GM13976 (cell line): ENCODE data around the gene FLNA.

Source experiments
- DNase-seq: peaks from one replicate; pipeline ENCODE4 v3.0.0; 2012; ENCODE audit warnings: low spot score
- CTCF ChIP-seq: IDR thresholded peaks from 2 replicates; pipeline ENCODE4 v1.5.1; 2012; ENCODE audit warnings: borderline replicate concordance, mild to moderate bottlenecking; ENCODE audit not compliant: insufficient read depth; ENCODE audit errors: extremely low read depth, missing control alignments, control extremely low read depth
- in situ Hi-C: fragments of 300-500 bp; cut with MboI; formaldehyde crosslinking; loops from one replicate; pipeline ENCODE4 v1.12.0; 2022; ENCODE audit warnings: low sequenced_read_pairs, mixed read lengths, inconsistent platforms; ENCODE audit not compliant: unreplicated experiment

FLNA gene

DNA sequence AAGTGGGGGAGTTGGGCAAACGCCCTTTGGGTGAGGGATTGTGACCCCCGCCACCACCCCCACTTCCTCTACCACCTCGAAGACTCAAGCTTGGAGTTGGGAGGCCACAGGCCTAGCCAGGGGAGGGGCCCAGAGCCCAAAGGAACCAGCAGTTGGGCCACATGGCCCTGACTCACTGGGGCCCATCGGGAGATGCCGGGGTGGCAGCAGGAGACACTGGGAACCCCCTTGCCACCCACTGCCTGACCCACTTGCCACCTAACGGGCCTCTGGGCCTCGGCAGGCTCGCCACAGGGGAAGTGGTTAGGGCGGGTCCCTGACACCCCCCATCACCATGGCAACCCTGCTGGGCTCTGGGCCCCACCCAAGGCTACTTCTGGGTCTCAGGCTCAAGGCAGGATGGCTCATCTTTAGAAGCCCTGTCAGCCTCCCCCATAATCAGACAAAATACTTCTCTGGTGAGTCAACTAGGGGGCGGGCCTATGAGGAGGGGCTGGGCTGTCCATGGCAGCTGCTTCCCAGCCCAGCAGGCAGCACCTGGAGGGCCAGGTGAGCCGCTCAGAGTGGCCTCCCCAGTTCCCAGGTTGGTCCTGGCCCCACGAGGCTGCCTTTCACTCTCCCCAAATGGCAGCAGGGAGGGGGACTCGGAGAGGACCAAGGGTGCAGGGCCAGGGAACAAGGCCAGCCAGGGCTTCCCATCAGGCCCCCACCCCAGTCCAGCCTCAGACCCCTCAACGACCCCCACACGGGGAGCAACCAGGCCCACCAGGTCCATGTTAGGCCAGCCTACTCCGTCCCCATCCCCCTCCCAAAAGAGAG is 5.6 kb downstream of the FLNA start:
- DNase-seq: peak; percentile 69
- in situ Hi-C loops: no loop called here
- TF ChIP-seq CTCF: no peak

GRCh38 chrX:154367474-154368308 is 6.7 kb downstream of the FLNA start:
- no peak for TF ChIP-seq CTCF
- in situ Hi-C loops: no loop called here

GRCh38 chrX:154366666-154367055 is 7.8 kb downstream of the FLNA start:
- TF ChIP-seq CTCF: no peak
- DNase-seq: no peak
- in situ Hi-C loops: no loop called here

More at GRCh38 chrX:154367474-154368308, 6.7 kb downstream of the FLNA start:
- no peak for DNase-seq

DNA sequence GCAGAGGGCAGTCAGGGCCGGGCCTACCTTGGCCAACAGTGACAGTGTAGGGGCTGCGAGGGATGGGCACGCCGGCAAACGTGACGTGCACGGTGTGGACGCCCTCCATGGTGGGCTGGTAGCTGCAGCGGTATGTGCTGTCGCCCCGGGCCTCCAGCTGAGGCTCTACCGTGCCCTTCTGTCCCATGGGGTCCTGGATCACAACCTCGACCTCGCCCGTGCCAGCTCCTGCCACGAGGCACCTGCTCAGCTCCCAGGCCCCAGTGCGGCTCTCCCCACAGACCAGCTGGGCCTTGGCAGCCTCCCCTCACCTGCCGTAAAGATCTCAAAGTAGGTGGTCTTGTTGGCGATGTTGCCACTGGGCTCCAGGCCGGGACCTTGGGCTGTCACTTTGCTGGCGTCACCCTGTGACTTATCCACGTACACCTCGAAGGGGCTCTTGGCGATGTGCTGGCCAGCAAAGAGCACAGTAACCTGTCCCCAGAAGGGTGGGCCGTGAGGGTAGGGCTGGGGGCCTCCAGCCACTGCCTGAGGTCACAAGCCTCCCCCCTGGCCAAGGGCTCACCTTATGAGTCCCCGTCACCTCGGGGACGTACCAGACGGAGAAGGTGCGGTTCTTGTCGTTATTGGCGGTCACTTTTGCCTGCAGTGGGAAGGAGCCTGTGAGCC is 8.3 kb downstream of the FLNA start:
- in situ Hi-C loops: no loop called here
- no peak for DNase-seq

DNA sequence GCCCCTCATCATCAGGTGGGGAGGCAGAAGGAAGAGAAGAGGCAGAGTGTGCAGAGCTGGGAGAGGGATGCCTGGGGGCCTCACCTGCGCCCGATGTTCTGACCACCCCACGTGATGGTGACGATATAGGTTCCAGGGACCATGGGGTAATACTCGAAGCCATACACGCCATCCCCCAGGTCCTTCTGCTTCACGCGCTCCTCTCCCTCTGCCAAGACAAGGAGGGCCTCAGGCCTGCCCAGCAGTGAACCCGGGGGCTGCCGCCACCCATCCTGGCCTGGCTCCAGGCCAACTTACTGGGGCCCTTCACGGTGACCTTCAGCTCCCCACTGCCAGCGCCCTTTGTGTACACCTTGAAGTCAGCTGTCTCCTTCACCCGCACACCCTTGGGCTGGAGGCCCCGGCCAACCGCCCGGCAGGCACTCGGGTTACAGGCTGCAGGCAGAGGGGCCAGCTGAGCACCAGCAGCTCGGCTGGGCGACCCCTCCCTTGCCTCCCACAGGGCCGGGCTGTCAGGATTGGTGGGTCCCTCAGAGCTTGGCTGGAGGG is 9.3 kb downstream of the FLNA start:
- no peak for DNase-seq
- in situ Hi-C loops: no loop called here

More for the DNA sequence above, 8.3 kb downstream of the FLNA start:
- no peak for TF ChIP-seq CTCF

More for the DNA sequence above, 9.3 kb downstream of the FLNA start:
- TF ChIP-seq CTCF: no peak
